K562 (cell line): ENCODE data around the gene KMT2C. TPM values are rescaled to one million over a fixed set of nuclear protein-coding genes. Genes with fewer than 3 reads are reported as not detected.
A peak's percentile ranks its signal among the peaks of the same experiment; 100 is the strongest.
"Not testable (repeated sequence)": the region's sequence is repeated elsewhere in the genome, so short reads cannot be mapped to it uniquely, and the experiment has no call there.

Experiments
- ATAC-seq: fragments of 200-7000 bp; cut with Tn5 transposase; 3 replicates; pipeline ENCODE4 v1.9.1; 2020; ENCODE audit warnings: moderate library complexity
- BruUV-seq: library from RNA; stranded (reverse); fragments of 400-500 nt; replicated peaks from 2 replicates; lab custom pipeline; 2021; lab: Mats Ljungman, UMichigan
- CTCF ChIA-PET: fragments of 300-600 bp; formaldehyde crosslinking; extraction: SDS; loops from one replicate; lab custom pipeline; 2021; ENCODE audit warnings: low intra/inter-chr PET ratio; lab: Yijun Ruan, JAX
- POLR2A ChIA-PET: fragments of 300-600, 350-650 bp; sonication (Branson Sonifier 250); formaldehyde crosslinking; extraction: SDS; loops from one replicate; lab custom pipeline; 2021; ENCODE audit warnings: antibody characterized with exemption, inconsistent platforms; lab: Yijun Ruan, JAX
- DNase-seq, 4 experiments: peaks; one replicate each; pipeline versions ENCODE4 v3.0.0 to v3.0.0-alpha.2; 2011 to 2018; ENCODE audit warnings: low spot score in 3 of 4, mixed read lengths in 3 of 4; ENCODE audit errors: extremely low read depth in 1 of 4
- FAIRE-seq: peaks from 2 replicates; lab custom pipeline; 2011; peaks lifted over from hg19 to GRCh38; lab: Jason Lieb, UNC
- H2AFZ ChIP-seq: 2 replicates; pipeline ENCODE4 v1.6.0; 2011; ENCODE audit warnings: low read depth, low read length, control low read depth, inconsistent platforms
- H3K27ac ChIP-seq: fragments of 200-600 bp; 3 replicates; pipeline ENCODE4 v1.8.0; 2011; ENCODE audit warnings: low read depth, mild to moderate bottlenecking, control low read depth, inconsistent platforms, low read length, moderate library complexity, mixed read lengths; ENCODE audit errors: extremely low read depth
- H3K27me3 ChIP-seq, 2 experiments: fragments of 300-600 bp in 1 of 2; 2 replicates in 1 of 2; 3 replicates in 1 of 2; pipeline versions ENCODE4 v1.6.0 to v1.8.0; 2011; ENCODE audit warnings: inconsistent platforms in 2 of 2, low read length in 2 of 2, mild to moderate bottlenecking in 1 of 2, mixed read lengths in 1 of 2, moderate library complexity in 1 of 2; ENCODE audit not compliant: control insufficient read depth in 2 of 2, insufficient read depth in 2 of 2
- H3K36me3 ChIP-seq: fragments of 300-600 bp; 3 replicates; pipeline ENCODE4 v1.8.0; 2011; ENCODE audit warnings: mild to moderate bottlenecking, low read length, inconsistent platforms; ENCODE audit not compliant: control insufficient read depth, insufficient read depth
- H3K4me1 ChIP-seq, 2 experiments: fragments of 200-600 bp in 1 of 2; replicated peaks in 1 of 2; 2 replicates in 1 of 2; 3 replicates in 1 of 2; pipeline versions ENCODE4 v1.5.1 to v1.8.0; 2011; ENCODE audit warnings: inconsistent platforms in 2 of 2, low read length in 2 of 2, mild to moderate bottlenecking in 1 of 2, mixed read lengths in 1 of 2, moderate library complexity in 1 of 2; ENCODE audit not compliant: control insufficient read depth in 2 of 2, insufficient read depth in 2 of 2
- H3K4me2 ChIP-seq: 2 replicates; pipeline ENCODE4 v1.6.1; 2011; ENCODE audit warnings: low read length, control low read depth, inconsistent platforms, mixed read lengths; ENCODE audit not compliant: insufficient read depth
- H3K4me3 ChIP-seq: fragments of 200-600 bp; sonication (generic), shearing (Covaris generic); 2 replicates; pipeline ENCODE4 v1.5.1; 2016; ENCODE audit warnings: control low read depth, inconsistent platforms
- H3K79me2 ChIP-seq: fragments of 200-600 bp; 3 replicates; pipeline ENCODE4 v1.8.0; 2011; ENCODE audit warnings: low read length, inconsistent platforms; ENCODE audit not compliant: control insufficient read depth, insufficient read depth
- H3K9ac ChIP-seq, 2 experiments: 2 replicates each; pipeline versions ENCODE4 v1.6.0 to v1.6.1; 2011; ENCODE audit warnings: low read depth in 2 of 2, low read length in 2 of 2, control low read depth in 1 of 2, inconsistent platforms in 1 of 2, mild to moderate bottlenecking in 1 of 2, mixed read lengths in 1 of 2; ENCODE audit not compliant: insufficient read depth in 1 of 2
- H3K9me1 ChIP-seq: one replicate; pipeline ENCODE4 v1.6.0; 2011; ENCODE audit warnings: inconsistent platforms, mild to moderate bottlenecking, low read length, moderate library complexity; ENCODE audit not compliant: control insufficient read depth, insufficient read depth
- H3K9me3 ChIP-seq: replicated peaks from 2 replicates; pipeline ENCODE4 v1.5.1; 2011; ENCODE audit warnings: low read depth, low read length, inconsistent platforms; ENCODE audit not compliant: control insufficient read depth, insufficient read depth
- H4K20me1 ChIP-seq: replicated peaks from 2 replicates; pipeline ENCODE4 v1.6.1; 2011; ENCODE audit warnings: low read length, inconsistent platforms, mixed read lengths; ENCODE audit not compliant: control insufficient read depth, insufficient read depth
- CBFA2T3 ChIP-seq: fragments of 450-650 bp; IDR thresholded peaks from 2 replicates; pipeline ENCODE4 v1.6.1; 2017
- CBX3 ChIP-seq, 2 experiments: IDR thresholded peaks; 1 replicate in 1 of 2; 2 replicates in 1 of 2; pipeline ENCODE4 v1.6.1; 2012; ENCODE audit warnings: inconsistent platforms in 2 of 2, low read length in 2 of 2, borderline replicate concordance in 1 of 2, control low read depth in 1 of 2
- CBX5 ChIP-seq: IDR thresholded peaks from 2 replicates; pipeline ENCODE4 v1.6.1; 2014; ENCODE audit warnings: low read depth, borderline replicate concordance
- ETV6 ChIP-seq, 3 experiments: fragments of 150-350 bp in 1 of 3; sonication (generic) in 1 of 3; formaldehyde crosslinking in 1 of 3; IDR thresholded peaks; 2 replicates each; pipeline versions ENCODE4 v1.6.1 to v1.8.0; 2014 to 2022; ENCODE audit warnings: borderline replicate concordance in 2 of 3, low read depth in 2 of 3, antibody characterized with exemption in 1 of 3, low read length in 1 of 3, mild to moderate bottlenecking in 1 of 3, missing genetic modification reagents in 1 of 3
- HLTF ChIP-seq: fragments of 450-650 bp; IDR thresholded peaks from 2 replicates; pipeline ENCODE4 v1.6.1; 2016
- KDM1A ChIP-seq, 2 experiments: fragments of 450-650 bp; IDR thresholded peaks; 2 replicates each; pipeline ENCODE4 v1.6.1; 2016; ENCODE audit warnings: mild to moderate bottlenecking in 2 of 2
- TCF3 ChIP-seq: sonication (generic); formaldehyde crosslinking; IDR thresholded peaks from 2 replicates; pipeline ENCODE4 v1.4.0; 2020; ENCODE audit warnings: mild to moderate bottlenecking, missing genetic modification reagents
- TRIM24 ChIP-seq, 2 experiments: fragments of 450-650 bp; IDR thresholded peaks; 2 replicates each; pipeline ENCODE4 v1.6.1; 2016
- TRIM28 ChIP-seq: fragments of 450-650 bp; IDR thresholded peaks from 2 replicates; pipeline ENCODE4 v1.6.1; 2017
- XRCC3 ChIP-seq: fragments of 450-650 bp; IDR thresholded peaks from 2 replicates; pipeline ENCODE4 v1.6.1; 2017; ENCODE audit warnings: mild to moderate bottlenecking, moderate library complexity
- WGBS: fragments of 100-300 bp; shearing (Covaris generic); methylation state at CpG from one replicate; pipeline ENCODE4 v1.1.6; 2016; ENCODE audit warnings: low coverage, mixed read lengths; ENCODE audit not compliant: insufficient coverage; ENCODE audit errors: missing lambda C conversion rate; 5-methylcytosine and 5-hydroxymethylcytosine counted together
- in situ Hi-C: fragments of 300-500 bp; cut with MboI; formaldehyde crosslinking; loops from 4 replicates; pipeline ENCODE4 v1.15.0; 2018; ENCODE audit warnings: inconsistent platforms, mixed read lengths
- intact Hi-C: fragments of 100-400 bp; cut with micrococcal nuclease; formaldehyde crosslinking; loops from 2 replicates; pipeline ENCODE4 v1.14.2; 2022
- polyA plus RNA-seq, 8 experiments: library from polyadenylated mRNA; depleted of rRNA in 4 of 8; stranded (reverse) in 5 of 8; unstranded in 3 of 8; fragments of >200 nt; fragmentation: Nextera tagmentation in 2 of 8; fragmentation: Illumina TruSeq in 1 of 8; extraction: Ambion mirVana in 2 of 8; extraction: Trizol in 1 of 8; gene quantifications; 2 replicates each; pipeline versions ENCODE4 v1.2.1 to v1.2.3, GENCODE V29; 2011 to 2014; ENCODE audit warnings: inconsistent platforms in 1 of 8, missing spikeins in 1 of 8
- total RNA-seq, 7 experiments: library from RNA; depleted of rRNA in 6 of 7; stranded (reverse); fragments of >200 nt in 6 of 7; fragmentation: Illumina TruSeq in 2 of 7; extraction: Trizol in 2 of 7; gene quantifications; 2 replicates each; pipeline versions ENCODE4 v1.2.1 to v1.2.3, GENCODE V29; 2011 to 2021; ENCODE audit warnings: low replicate concordance in 1 of 7
- TF ChIP-seq, protein P1 (sequence below): fragments of 450-650 bp; IDR thresholded peaks from 2 replicates; pipeline ENCODE4 v1.6.1; 2018; ENCODE audit warnings: mild to moderate bottlenecking, low read depth; ENCODE audit not compliant: partially characterized antibody

Gene KMT2C
- total and polyA plus RNA-seq, 9 of the 15 experiments (the other 6 are each of a cell fraction or from before 2014, with no cell fraction given) = 4.9 to 67.8 (median 27.1) TPM

DNA sequence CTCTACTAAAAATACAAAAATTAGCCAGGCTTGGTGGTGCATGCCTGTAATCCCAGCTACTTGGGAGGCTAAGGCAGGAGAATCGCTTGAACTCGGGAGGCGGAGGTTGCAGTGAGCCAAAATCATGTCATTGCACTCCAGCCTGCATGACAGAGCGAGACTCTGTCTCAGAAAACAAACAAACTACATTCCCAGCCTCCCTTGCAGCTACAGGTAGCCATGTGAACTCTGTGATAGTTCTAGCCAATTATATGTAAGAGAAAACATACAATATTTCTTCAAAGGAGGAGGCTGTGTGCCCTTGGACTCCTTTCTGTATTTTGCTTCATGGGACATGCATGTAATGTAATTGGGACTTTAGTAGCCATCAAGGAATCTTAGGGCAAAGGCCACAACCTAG lies 12.6 kb downstream of the KMT2C start:
- TF ChIP-seq TCF3 (CRISPR knock-in tag) (peak; percentile 26), KDM1A (IDR thresholded peaks at IDR 0.05) (peak; percentile 38 to 41; a peak in 3 of 4 replicates), CBX5 (peak; percentile 79; the same call in 1 of the 2 replicates), CBFA2T3 (peak; percentile 53), TRIM24 (IDR thresholded peaks at IDR 0.05) (peak; percentile 77 to 85; a peak in 3 of 4 replicates), XRCC3 (0 out of 2 replicates have a peak, but pooled peaks have one; percentile 53), TRIM28 (peak; percentile 93), HLTF (0 out of 2 replicates have a peak, but pooled peaks have one; percentile 18), ETV6 (CRISPR knock-in tag; IDR thresholded peaks at IDR 0.05; ENCODE audit: borderline replicate concordance) (0 out of 2 replicates have a peak, but pooled peaks have one; percentile 44), CBX3 (IDR thresholded peaks at IDR 0.05; ENCODE audit: borderline replicate concordance in 1 of 2, low read length in 2 of 2) (peak in 1 of 2 experiments; percentile 97; a peak in 2 of 3 replicates)
- TF ChIP-seq, protein P1, sequence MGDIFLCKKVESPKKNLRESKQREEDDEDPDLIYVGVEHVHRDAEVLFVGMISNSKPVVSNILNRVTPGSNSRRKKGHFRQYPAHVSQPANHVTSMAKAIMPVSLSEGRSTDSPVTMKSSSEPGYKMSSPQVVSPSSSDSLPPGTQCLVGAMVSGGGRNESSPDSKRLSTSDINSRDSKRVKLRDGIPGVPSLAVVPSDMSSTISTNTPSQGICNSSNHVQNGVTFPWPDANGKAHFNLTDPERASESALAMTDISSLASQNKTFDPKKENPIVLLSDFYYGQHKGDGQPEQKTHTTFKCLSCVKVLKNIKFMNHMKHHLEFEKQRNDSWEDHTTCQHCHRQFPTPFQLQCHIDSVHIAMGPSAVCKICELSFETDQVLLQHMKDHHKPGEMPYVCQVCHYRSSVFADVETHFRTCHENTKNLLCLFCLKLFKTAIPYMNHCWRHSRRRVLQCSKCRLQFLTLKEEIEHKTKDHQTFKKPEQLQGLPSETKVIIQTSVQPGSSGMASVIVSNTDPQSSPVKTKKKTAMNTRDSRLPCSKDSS = peak; percentile 42
- H2AFZ ChIP-seq; POLR2A ChIA-PET; H3K4me3 ChIP-seq; BruUV-seq; H3K27me3 ChIP-seq; H3K4me2 ChIP-seq; H3K9ac ChIP-seq; CTCF ChIA-PET; intact Hi-C loops; ATAC-seq; H3K36me3 ChIP-seq; in situ Hi-C loops; H3K27ac ChIP-seq; FAIRE-seq; H3K9me1 ChIP-seq; TF ChIP-seq ETV6 (IDR thresholded peaks at IDR 0.05; ENCODE audit: borderline replicate concordance in 1 of 2, low read depth in 2 of 2, low read length in 1 of 2): not testable (repeated sequence)
- Histone ChIP-seq H3K4me1 (peaks cover 10 to 25% of the 10 kb centered on the region in 2 experiments), H4K20me1 (peaks cover 20% of the 10 kb centered on the region; the same call in 1 of the 2 replicates), H3K9me3 (peaks cover 11% of the 10 kb centered on the region), H3K79me2 (peaks cover 99% of the 10 kb centered on the region)
- 98% methylated on average over 4 of the region's 4 CpGs for WGBS
- DNase-seq = peak in 1 of 4 experiments; percentile 41
